Stimulated activated CD4-positive, alpha-beta T cell treated with anti-CD3 and anti-CD28 coated beads, Interleukin-1b, Interleukin-23, amount 100 ng/mL, for 4 hours (primary cell): Measurements from ENCODE around the gene RASA3.
"Not testable (repeated sequence)": the region's sequence is repeated elsewhere in the genome, so short reads cannot be mapped to it uniquely, and the experiment has no call there.

Experiments
- DNase-seq, 2 donors: peaks; one replicate each; pipeline ENCODE4 v3.0.0-alpha.2; 2020; ENCODE audit warnings: low read depth in 2 of 2

The RASA3 gene

DNA sequence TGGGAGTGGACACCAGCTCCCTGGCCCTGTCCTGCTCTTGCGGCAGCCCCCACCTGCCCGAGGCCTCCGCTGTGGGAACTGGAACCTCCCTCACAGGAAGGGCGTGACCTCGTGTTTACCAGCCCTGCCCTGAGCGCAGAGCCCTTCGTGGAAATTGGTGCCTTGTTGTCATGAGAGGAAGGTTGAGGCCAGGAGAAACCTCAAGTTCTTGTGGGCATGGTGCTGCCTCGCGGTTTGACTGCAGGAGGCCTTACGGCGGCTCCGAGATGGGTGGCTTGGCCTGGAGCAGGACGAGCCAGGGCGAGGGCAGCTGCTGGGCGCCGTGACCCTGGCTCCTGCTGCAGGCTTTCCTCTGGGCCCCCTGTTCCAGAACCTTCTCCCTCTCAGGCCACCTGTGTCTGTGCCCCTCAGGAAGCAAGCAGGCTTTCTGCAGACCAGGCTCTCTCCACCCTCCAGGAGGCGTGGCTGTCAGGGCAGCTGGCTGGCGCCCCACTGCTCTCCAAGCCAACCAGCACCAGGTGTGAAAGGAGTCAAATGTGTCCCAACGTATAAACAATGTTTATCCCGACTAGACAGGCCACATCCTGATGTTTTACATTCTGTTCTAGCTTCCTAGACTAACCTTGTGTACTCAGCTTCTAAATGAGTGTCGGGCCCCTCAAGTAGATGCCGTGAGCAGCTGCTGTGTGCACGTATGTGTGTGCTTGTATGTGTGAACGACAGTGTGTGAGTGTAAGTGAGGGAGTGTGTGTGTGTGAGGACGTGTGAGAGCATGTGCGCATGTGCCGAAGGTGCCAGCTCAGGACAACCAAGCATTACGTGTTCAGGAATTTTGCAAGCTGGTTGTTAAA, 10.4 kb upstream of the RASA3 start:
- peak in 1 of 2 donors; percentile 37 for DNase-seq

DNA sequence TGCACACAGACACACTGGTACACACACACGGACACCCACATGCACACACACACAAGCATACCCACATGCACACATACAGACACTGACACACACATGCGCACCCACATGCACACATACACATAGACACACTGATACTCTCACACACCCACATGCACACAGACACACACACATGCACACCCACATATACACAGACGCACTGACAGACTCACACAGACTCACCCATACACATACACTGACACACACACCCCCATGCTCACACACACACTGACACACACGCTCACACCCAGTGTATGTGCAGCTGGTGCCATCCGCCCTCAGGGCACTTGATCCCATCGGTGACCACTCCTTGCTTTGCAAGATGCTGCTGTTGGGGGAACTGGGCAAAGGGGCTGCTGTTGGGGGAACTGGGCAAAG, 9.7 kb upstream of the RASA3 start:
- DNase-seq = no peak

DNA sequence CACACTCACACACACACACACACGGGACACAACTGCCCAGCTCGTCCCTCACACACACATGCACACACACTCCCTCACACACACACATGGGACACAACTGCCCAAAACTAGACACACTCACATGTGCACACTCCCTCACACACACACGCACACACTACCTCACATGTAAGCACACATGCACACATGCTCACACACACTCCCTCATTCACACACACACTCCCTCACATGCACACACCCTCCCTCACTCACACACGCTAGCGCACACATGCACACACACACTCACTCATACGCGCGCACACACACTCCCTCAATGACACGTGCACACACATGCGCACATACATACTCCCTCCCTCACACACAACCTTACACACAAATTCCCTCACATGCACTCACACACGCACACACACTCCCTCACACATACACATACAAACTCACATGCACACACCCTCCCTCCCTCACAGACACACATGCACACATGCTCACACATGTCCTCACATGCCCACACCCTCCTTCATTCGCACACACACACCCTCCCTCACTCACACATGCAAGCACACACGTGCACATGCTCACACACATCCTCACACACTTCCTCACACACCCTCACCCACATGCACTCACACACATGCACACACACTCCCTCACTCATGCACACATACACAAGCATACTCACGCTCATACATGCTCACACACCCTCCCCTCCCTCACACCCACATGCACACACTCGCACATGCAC, 9.0 kb upstream of the RASA3 start:
- no peak for DNase-seq

DNA sequence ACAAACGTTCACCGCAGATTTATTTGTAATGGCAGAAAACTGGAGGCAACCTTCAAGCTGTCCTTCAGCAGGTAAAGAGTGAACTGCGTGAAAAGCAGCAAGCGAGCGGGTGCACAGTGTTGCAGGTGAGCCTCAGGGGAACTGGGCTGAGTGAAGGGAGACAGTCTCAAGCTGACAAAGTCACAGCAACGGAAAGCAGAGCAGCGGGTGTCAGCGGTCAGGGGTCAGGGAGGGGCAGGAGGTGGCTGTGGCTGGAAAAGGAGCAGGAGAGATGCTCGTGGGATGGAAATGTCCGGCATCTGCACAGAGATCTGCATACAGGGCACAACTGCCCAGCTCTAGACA, 8.5 kb upstream of the RASA3 start:
- no peak for DNase-seq

DNA sequence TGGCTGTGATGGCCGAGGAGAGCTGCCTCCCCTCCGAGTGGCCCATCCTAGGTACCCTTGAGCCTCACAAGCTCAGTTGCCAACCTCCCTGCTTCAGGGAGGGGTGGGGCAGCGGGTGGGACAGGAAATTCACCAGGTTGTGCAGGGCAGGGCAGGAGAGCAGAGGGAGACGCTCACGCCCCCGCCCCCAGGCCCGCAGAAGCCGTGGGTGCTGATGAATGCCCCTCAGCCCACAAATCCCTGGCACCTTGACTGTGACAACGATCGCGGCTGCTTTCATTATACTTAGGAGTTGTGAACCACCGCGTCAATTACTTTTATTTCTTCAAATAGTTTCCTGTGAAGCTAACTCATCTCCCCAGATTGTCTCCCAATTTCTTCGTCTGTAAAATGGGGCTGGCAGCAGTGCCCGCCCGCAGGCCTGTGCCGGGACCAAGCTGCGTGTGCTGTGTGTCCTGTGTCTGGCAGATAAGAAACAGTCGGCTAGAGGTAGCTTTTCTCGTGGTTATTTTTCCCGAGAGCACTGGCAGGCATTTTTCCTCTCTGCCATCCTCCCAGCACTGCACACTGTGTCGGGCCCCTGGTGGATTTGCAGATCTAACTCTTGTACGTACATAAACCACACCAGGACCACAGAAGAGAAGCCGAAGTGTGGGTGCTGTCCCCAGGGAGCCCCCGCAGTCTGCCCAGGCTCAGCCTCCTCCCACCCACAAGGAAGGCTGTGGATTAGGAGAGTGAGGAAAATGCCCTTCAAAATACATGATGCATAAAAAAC, 7.9 kb upstream of the RASA3 start:
- DNase-seq = no peak

DNA sequence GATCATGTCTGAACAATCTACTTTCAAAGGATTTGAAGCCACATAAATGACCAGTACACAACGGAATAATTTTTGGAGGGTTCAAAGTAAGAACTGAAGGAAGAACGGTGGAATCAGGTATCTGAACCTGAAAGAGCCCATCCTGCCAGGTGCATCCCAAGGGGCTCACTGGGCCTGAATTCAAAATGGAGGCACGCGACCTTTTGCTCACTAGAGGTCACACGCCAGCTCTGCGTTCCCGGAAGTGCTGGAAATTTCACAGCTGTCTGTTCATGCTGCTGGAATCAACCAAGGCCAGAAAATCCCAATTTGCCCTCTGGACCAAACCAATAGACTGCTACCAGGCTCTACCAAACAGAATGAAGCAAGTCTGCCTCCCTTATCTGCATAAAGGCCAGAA, 4.2 kb upstream of the RASA3 start:
- no peak for DNase-seq

DNA sequence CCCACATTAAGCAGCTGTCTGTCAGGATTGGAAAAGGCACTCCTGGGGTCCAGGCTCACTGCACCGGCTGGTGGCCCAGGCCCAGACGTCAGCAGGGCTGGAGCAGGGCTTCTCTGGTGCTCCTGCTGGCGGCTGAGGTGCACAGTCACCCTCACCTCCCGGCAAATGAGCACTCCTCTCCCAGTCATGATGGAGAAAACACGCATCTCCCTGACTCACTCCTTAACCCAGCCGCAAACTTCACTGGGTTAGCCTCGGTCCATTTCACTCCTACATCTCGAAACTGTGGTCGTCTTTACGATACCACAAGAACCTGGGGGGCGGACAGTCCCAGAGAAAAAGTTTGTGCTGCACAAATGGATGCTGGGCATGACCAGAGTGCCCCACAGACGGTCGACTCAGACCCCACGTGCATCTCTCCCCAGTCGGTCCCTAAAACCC, 3.3 kb upstream of the RASA3 start:
- DNase-seq = no peak

DNA sequence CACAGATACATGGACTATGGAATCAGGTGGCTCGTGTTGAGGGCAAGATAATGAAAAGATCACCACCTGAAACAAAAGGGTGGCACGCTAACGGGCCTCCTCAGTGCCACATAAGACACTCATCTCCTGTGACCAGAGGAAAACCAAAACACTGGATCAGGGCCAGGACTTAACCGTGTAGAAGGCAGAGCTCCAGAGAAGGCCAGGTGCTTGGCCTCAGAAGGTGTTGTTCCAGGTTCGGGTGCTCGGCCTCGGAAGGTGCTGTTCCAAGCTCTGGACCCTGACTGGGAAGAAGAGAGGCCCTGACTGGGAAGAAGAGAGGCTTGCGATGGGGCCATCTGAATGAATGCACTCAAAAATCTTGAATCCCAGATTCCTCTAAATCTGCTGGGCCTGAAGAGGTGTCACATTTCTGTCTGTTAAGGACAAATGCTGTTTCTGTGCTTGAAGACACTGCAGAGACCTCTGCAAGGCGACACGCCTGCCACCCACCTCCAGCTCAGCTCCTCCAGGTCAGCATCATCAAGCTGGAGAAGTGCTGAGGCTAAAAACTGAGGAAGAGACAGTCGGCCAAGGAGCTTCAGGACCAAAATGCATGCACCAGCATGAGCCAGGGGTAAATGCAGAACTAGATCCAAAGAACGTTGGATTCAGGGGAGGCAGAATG, 2.7 kb upstream of the RASA3 start:
- DNase-seq = no peak

DNA sequence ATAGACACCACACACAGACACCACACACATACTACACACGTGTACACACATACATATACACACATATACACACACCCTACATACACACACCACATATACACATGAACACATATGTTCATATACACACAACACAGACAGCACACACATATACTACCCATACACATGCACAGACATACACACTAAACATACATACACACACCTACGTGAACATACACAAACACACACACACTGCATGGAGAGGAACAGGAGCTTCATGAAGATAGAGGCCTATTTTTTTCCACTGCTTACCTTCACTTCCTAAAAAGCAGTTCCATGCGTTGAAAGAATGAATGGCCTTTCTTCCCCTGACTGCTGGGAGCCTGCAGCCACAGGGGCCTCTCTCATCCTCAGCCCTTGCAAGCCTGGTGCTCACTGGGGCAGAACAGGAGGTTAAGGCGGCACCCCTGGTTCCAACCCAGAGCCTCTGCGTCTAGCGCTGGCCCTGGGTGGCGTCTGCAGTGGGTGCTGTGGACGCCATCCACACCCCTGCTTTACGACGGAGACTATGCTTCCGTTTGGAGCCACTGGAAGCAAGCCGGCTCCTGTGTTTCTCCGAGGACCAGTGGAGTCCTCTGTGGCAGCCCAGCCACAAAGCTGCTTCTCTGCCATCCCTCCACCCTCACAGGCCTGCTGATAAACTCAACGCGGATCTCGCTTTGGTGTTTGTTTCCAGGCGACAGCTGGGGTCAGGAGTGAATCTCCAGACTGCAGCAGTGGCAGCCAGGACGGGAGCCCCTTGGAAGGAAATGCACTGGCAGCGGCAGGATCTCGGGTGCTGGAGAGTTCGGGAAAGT, 1.9 kb upstream of the RASA3 start:
- no peak for DNase-seq

DNA sequence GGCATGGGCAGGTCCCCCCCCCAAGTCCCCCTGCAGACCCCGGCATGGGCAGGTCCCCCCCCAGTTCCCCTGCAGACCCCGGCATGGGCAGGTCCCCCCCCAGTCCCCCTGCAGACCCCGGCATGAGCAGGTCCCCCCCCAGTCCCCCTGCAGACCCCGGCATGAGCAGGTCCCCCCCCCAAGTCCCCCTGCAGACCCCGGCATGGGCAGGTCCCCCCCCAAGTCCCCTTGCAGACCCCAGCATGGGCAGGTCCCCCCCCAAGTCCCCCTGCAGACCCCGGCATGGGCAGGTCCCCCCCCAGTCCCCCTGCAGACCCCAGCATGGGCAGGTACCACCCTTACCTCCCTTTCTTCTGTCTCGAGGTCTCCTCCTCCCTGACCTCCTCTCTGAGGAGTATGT, 1.1 kb upstream of the RASA3 start:
- DNase-seq = not testable (repeated sequence)

DNA sequence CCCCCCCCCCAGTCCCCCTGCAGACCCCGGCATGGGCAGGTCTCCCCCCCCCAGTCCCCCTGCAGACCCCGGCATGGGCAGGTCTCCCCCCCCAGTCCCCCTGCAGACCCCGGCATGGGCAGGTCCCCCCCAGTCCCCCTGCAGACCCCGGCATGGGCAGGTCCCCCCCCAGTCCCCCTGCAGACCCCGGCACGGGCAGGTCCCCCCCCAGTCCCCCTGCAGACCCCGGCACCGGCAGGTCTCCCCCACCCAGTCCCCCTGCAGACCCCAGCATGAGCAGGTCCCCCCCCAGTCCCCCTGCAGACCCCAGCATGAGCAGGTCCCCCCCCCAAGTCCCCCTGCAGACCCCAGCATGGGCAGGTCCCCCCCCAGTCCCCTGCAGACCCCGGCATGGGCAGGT, 703 bp upstream of the RASA3 start:
- DNase-seq = not testable (repeated sequence)

DNA sequence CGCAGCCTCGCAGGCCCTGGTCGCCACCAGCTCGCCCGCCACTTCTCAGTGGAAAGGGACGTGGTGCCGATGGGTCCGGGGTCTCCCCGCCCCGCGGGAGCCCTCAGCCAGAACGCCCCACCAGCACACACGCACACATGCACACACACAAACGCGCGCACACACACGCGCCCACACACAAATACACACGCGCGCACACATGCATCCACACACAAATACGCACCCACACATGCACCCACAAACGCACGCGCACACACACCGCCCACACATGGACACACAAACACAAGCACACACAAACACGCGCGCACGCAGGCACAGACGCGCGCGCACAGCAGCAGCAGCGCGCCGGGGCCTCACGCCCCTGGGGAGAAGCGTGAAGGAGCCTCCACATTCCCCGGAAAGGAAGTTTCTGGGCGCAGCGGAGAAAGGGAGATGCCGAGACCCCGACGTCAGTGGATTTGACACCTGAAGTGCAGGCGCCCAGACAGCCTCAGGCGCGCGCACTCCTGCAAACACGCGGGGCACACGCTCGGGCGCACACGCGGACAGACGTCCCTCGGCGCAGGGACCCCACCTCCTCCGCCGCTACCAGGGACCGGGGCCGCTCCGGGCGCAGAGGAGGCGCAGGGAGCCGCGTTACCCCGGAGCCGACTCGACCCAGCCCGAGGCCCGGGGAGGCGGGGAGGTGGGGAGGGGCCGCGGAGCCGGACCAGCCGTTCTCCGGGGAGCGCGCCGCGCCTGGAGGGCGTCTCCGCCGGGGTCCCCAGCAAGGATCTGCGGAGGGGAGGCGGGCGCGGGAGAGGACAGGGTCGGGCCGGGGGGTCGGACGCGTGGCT, 622 bp downstream of the RASA3 start:
- peak in 1 of 2 donors; percentile 35 for DNase-seq

DNA sequence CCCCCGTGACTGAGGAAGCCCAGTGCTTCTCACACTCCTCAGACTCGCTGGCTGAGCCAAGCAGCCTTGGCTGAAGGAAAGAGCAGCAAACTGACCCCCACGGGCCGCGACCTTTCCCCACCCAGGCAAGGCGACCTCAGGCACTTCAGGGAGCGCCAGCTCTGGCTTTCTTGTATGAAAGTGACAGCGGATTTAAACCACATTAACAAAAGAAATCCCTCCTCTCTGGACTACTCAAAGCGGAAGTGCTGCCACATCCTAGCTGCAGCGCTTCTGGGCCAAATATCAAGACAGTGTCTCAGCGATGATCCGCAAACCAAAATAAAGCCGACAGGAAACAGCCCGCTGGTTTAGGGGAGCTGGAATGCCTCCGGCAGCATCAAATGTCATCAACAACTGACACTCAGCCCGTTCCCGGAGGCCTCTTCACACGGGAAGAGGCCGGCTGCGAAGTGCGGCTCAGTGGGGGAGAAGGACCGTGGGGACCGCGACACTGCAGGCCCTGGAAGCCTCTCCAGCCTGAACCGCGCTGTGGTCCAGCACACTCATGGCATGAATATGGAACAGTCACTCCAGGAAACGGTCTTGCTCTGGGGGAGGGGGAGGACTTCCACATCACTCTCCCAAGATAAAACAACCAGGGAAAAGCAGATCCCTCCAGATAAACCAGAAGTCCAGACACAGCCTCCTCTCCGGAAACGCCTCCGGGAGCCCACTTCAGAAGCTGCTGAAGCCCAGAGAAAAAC, 1.4 kb downstream of the RASA3 start:
- no peak for DNase-seq

DNA sequence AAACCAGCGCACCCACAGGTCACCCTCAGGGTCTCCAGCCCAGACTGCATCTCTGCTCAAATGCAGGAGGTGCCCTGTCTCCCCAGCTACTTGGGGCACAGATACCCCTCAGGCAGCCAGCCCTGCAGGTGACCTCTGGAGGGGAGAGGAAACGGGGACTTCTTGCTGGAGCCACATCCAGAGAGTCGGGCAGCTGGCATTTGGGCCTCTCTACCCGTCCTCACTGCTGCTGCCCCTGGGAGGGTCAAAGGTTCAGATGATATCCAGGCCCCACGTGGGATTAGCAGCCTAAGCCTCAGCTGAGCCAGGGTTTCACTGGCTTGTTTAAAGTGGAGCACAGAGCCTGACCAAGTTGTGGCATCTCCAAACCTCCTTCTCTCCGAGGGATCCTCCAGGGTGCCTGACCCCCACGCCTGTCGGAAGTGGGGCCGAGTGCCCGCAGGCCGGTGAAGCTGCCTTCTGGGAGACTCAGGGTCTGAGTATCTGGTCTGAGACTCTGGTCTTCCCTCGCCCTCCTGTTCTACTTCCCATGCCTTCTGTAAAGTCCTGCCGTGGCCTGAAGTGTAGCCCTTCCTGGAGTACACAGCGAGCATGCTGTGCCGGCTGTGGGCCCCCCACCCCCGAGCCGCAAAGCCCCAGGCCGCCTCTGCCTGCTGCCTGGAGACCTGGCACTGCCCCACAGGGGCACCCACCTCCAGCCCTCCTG, 2.1 kb downstream of the RASA3 start:
- no peak for DNase-seq

DNA sequence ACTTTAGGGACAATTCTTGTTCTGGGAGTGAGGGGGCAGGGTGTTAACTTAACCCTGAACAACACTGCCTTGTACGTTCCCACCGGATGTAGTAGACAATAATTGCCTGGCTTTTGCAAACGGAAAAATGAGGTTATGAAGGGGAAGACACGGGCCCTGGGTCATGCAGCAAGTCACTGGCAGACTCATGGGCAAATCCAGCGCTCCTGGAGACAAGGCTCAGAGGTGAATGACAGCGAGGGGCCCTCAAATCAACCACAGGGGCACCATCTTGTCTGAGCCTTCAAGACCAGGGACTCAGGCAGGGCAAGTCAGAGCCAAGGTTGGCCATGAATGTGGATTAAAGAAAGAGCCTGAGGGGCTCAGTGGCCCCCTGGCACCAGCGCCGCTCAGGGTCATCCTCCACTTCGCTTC, 2.8 kb downstream of the RASA3 start:
- no peak for DNase-seq

DNA sequence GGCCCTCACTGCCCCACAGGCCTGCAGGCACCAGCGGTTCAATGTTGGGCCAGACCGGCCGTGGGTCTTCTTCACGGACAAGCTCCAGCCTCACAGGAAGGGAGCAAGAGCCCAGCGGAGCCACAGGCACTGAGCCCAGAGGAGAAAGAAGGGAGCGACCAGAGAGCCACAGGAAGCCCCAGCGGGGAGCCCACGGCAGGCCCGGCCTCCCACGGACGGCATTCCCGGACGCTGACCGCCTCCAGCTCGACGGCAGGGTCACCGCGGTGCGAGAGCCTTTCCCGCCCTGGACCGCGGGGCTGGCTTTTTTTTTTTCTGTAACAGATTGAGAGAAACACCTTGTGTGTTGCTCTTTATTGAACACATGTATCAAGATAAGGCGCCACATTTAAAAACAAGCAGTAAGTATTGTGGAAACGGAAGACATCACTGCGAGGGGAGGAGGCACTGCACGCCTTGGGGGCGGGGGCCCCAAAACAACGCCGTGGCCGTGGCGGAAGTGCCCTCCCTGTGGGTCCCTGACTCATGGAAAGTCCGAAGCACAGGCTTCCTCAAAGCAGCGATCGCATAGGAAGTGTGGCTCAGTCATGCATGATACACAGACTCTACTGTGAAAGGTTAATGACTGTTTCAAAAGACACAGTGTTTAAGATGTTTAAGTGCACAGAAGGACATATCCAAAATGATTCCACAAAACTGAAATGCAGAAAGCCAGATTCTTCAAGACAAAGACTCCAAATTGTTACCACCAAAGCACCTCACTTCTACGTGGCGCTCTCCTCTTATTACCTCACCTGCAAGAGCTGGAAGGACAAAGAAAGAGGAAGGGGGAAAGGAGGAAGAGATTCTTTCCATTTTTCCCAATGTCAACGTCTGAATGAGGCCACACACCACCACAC, 3.5 kb downstream of the RASA3 start:
- peak; percentile 81 to 87 for DNase-seq

DNA sequence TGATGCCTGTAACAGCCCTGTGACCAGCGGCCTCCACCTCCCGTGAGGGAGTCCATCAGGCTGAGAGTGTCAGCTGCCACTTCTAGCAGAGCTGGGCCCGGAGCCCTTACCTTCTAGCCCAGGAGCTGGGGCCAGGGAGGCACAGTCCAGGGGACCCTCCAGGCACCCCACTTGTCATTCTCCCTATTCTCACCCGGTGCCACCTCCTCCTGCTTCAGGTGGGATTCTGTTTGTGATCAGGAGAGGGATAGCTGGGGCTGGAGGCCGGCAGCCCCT, 4.1 kb downstream of the RASA3 start:
- DNase-seq = no peak
